DMS153 (cell line): ENCODE results near the gene CXCL16.

Source experiments
- DNase-seq: peaks from one replicate; lab custom pipeline; 2025; lab: John Stamatoyannopoulos, UW

The CXCL16 gene

GRCh38 chr17:4739122-4740024 is at the start of gene CXCL16, which contains the start of gene ZMYND15:
CXCL16 (minus strand) TSS chr17:4739928; CDS start chr17:4739339, 589 bp downstream.
ZMYND15 (plus strand) TSS chr17:4739833; CDS start chr17:4740549, 716 bp downstream.
- no peak for DNase-seq

- no peak for DNase-seq
These were observed 49.3 kb upstream of the CXCL16 start, which contains the start of gene GLTPD2 for GRCh38 chr17:4788807-4789700. GLTPD2 (plus strand) TSS chr17:4788964; CDS start chr17:4789012, 48 bp downstream.

- DNase-seq, result no peak
These were observed 48.6 kb upstream of the CXCL16 start for GRCh38 chr17:4788159-4788806.

GRCh38 chr17:4786516-4786915 is 46.8 kb upstream of the CXCL16 start:
- DNase-seq, result no peak

GRCh38 chr17:4786106-4786511 is 46.4 kb upstream of the CXCL16 start, which contains the start of gene VMO1:
VMO1 (minus strand) TSS chr17:4786364; CDS start chr17:4786352, 12 bp downstream.
- no peak for DNase-seq

GRCh38 chr17:4785311-4786105 is 45.8 kb upstream of the CXCL16 start:
- DNase-seq, result no peak

GRCh38 chr17:4782652-4783051 is 42.9 kb upstream of the CXCL16 start:
- no peak for DNase-seq

- no peak for DNase-seq
These were observed 40.7 kb upstream of the CXCL16 start for GRCh38 chr17:4780325-4780955.

- no peak for DNase-seq
These were observed 38.4 kb upstream of the CXCL16 start for GRCh38 chr17:4777969-4778760.

GRCh38 chr17:4772235-4772613 is 32.5 kb upstream of the CXCL16 start:
- DNase-seq, result peak; percentile 2

- no peak for DNase-seq
These were observed 31.9 kb upstream of the CXCL16 start, which contains the start of gene TM4SF5 for GRCh38 chr17:4771519-4772234. TM4SF5 (plus strand) TSS chr17:4771886; CDS start chr17:4771923, 37 bp downstream.

GRCh38 chr17:4769628-4770027 is 29.9 kb upstream of the CXCL16 start:
- DNase-seq, result no peak

- DNase-seq, result no peak
These were observed 28.6 kb upstream of the CXCL16 start for GRCh38 chr17:4768298-4768697.

- DNase-seq, result no peak
These were observed 27.0 kb upstream of the CXCL16 start for GRCh38 chr17:4766723-4767122.

GRCh38 chr17:4766201-4766600 is 26.5 kb upstream of the CXCL16 start:
- no peak for DNase-seq

GRCh38 chr17:4764595-4764994 is 24.9 kb upstream of the CXCL16 start:
- DNase-seq, result no peak

- DNase-seq, result no peak
These were observed 20.1 kb upstream of the CXCL16 start for GRCh38 chr17:4759776-4760236.

GRCh38 chr17:4753392-4753791 is 13.7 kb upstream of the CXCL16 start:
- no peak for DNase-seq

GRCh38 chr17:4751932-4752331 is 12.2 kb upstream of the CXCL16 start:
- no peak for DNase-seq
